Peyer's patch (tissue), 4 donors: ENCODE data around the gene WFDC1. TPM values are rescaled to one million over a fixed set of nuclear protein-coding genes. Genes with fewer than 3 reads are reported as not detected.

Experiments used
- DNase-seq, 3 donors: peaks; one replicate each; pipeline ENCODE4 v3.0.0-alpha.2; 2017 to 2019
- H3K27ac ChIP-seq, 4 donors: fragments of 200-600 bp; sonication (generic); one replicate each; pipeline ENCODE4 v1.5.1; 2016 to 2019
- H3K27me3 ChIP-seq, 2 donors: fragments of 200-600 bp; sonication (generic); one replicate each; pipeline ENCODE4 v1.5.1; 2019
- H3K36me3 ChIP-seq, 3 donors: fragments of 200-600 bp; sonication (generic); one replicate each; pipeline ENCODE4 v1.5.1; 2016 to 2019
- H3K4me1 ChIP-seq, 4 donors: fragments of 200-600 bp; sonication (generic); one replicate each; pipeline ENCODE4 v1.5.1; 2016 to 2019
- H3K4me3 ChIP-seq, 4 donors: fragments of 200-600 bp; sonication (generic); 1 replicate in 3 of 4; 2 replicates in 1 of 4; pipeline ENCODE4 v1.5.1; 2016 to 2019; ENCODE audit warnings: mild to moderate bottlenecking in 1 of 4
- H3K9me3 ChIP-seq, 4 donors: fragments of 200-600 bp; sonication (generic); one replicate each; pipeline ENCODE4 v1.5.1; 2016 to 2019; ENCODE audit warnings: mild to moderate bottlenecking in 1 of 4
- CTCF ChIP-seq, 6 experiments: fragments of 450-650 bp in 4 of 6; fragments of 200-600 bp in 2 of 6; sonication (generic) in 1 of 6; IDR thresholded peaks; one replicate each; pipeline ENCODE4 v1.5.1; 2017 to 2019; ENCODE audit warnings: antibody characterized with exemption in 6 of 6, mild to moderate bottlenecking in 3 of 6, moderate library complexity in 1 of 6
- POLR2A ChIP-seq, 2 donors: fragments of 450-650 bp; IDR thresholded peaks; one replicate each; pipeline ENCODE4 v1.5.1; 2017; ENCODE audit warnings: antibody characterized with exemption in 2 of 2, mild to moderate bottlenecking in 2 of 2, moderate library complexity in 2 of 2
- total RNA-seq, 4 donors: library from RNA; depleted of rRNA; stranded (reverse); fragments of >200 nt; gene quantifications; one replicate each; pipeline ENCODE4 v1.1.0, GENCODE V29; 2016

The WFDC1 gene
- total RNA-seq, 4 donors from 2014 or later = 1.9 to 35.5 (median 10.1) TPM

- Histone ChIP-seq H3K27ac (no peak overlapping the region), H3K36me3 (no peaks in the 10 kb centered on the region), H3K27me3 (no peaks in the 10 kb centered on the region), H3K4me3 (no peak overlapping the region), H3K9me3 (peaks cover 0 to 7% (median 2%) of the 10 kb centered on the region in 4 donors), H3K4me1 (peaks cover 0 to 4% (median 0%) of the 10 kb centered on the region in 4 donors)
- TF ChIP-seq CTCF (IDR thresholded peaks at IDR 0.05) (no peak), POLR2A (IDR thresholded peaks at IDR 0.05) (no peak)
- no peak for DNase-seq
Measured at GRCh38 chr16:84314373-84314772, 19.7 kb downstream of the WFDC1 start.

GRCh38 chr16:84314814-84315213 is 20.1 kb downstream of the WFDC1 start:
- TF ChIP-seq CTCF (IDR thresholded peaks at IDR 0.05) (no peak), POLR2A (IDR thresholded peaks at IDR 0.05) (no peak)
- H3K27me3 ChIP-seq = no peaks in the 10 kb centered on the region
- no peak overlapping the region for H3K4me3 ChIP-seq
- H3K36me3 ChIP-seq = no peaks in the 10 kb centered on the region
- H3K9me3 ChIP-seq = peaks cover 0 to 7% (median 2%) of the 10 kb centered on the region in 4 donors
- peaks cover 0 to 4% (median 0%) of the 10 kb centered on the region in 4 donors for H3K4me1 ChIP-seq
- no peak for DNase-seq
- H3K27ac ChIP-seq = no peak overlapping the region

GRCh38 chr16:84315422-84315821 is 20.7 kb downstream of the WFDC1 start:
- Histone ChIP-seq H3K9me3 (peaks cover 0 to 7% (median 2%) of the 10 kb centered on the region in 4 donors), H3K4me1 (peaks cover 0 to 4% (median 0%) of the 10 kb centered on the region in 4 donors), H3K36me3 (no peaks in the 10 kb centered on the region), H3K27ac (no peak overlapping the region), H3K27me3 (no peaks in the 10 kb centered on the region), H3K4me3 (no peak overlapping the region)
- DNase-seq = no peak
- TF ChIP-seq CTCF (IDR thresholded peaks at IDR 0.05) = no peak
- TF ChIP-seq POLR2A (IDR thresholded peaks at IDR 0.05) = no peak

GRCh38 chr16:84318091-84318975 is 23.7 kb downstream of the WFDC1 start:
- Histone ChIP-seq H3K4me3 (no peak overlapping the region), H3K4me1 (no peaks in the 10 kb centered on the region), H3K9me3 (peaks cover 0 to 7% (median 2%) of the 10 kb centered on the region in 4 donors), H3K27me3 (no peaks in the 10 kb centered on the region), H3K27ac (no peak overlapping the region), H3K36me3 (no peaks in the 10 kb centered on the region)
- DNase-seq = no peak
- TF ChIP-seq CTCF (IDR thresholded peaks at IDR 0.05) = no peak

- TF ChIP-seq CTCF (IDR thresholded peaks at IDR 0.05) = no peak
- no peak for TF ChIP-seq POLR2A (IDR thresholded peaks at IDR 0.05)
- no peaks in the 10 kb centered on the region for H3K36me3 ChIP-seq
- H3K4me1 ChIP-seq = no peaks in the 10 kb centered on the region
- no peaks in the 10 kb centered on the region for H3K27me3 ChIP-seq
- peaks cover 0 to 7% (median 2%) of the 10 kb centered on the region in 4 donors for H3K9me3 ChIP-seq
- no peak overlapping the region for H3K4me3 ChIP-seq
- H3K27ac ChIP-seq = no peak overlapping the region
- DNase-seq = no peak
Measured at GRCh38 chr16:84319146-84319760, 24.6 kb downstream of the WFDC1 start.
